ENCODE measurements around the gene ZBTB1. TPM values are rescaled to one million over a fixed set of nuclear protein-coding genes. Genes with fewer than 3 reads are reported as not detected.
"Not testable (repeated sequence)": the region's sequence is repeated elsewhere in the genome, so short reads cannot be mapped to it uniquely, and the experiment has no call there.

Gene ZBTB1
- total and polyA plus RNA-seq, 4 donors = 5.4 to 29.3 (median 10.7) TPM

DNA sequence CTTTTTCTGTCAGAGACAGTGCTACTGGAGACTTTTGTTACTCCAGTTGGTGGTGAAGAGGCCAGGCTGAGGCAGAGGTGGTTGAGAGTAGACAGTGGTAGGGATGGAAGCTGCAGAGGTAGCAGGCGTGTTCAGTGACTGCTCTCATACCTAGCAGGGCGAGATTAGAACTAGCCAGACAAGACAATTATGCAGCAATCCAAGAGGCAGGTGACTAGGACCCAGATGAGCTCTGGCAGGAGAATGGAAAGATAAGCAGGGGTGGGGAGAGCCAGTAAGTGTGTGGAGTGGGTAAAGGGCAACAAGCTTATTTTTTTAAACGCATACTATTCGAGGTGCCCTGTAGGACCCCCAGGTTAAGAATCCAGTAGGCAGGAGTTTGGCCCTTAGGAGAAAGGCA is 50.0 kb downstream of the ZBTB1 start:
- H3K4me3 ChIP-seq (ENCODE audit: low read depth in 1 of 3, low read length in 3 of 3) = no peak overlapping the region
- 55% methylated on average over 4 of the region's 4 CpGs for WGBS

GRCh38 chr14:64556526-64556925 is 52.0 kb downstream of the ZBTB1 start:
- Histone ChIP-seq H3K4me1 (ENCODE audit: control insufficient read depth in 4 of 4, insufficient read depth in 4 of 4, low read length in 3 of 4) (no peaks in the 10 kb centered on the region), H3K9me3 (ENCODE audit: control insufficient read depth in 4 of 4, low read length in 3 of 4) (no peaks in the 10 kb centered on the region), H3K4me3 (ENCODE audit: low read depth in 1 of 3, low read length in 3 of 3) (no peak overlapping the region), H3K36me3 (ENCODE audit: control insufficient read depth in 4 of 4, insufficient read depth in 3 of 4, low read depth in 1 of 4, low read length in 3 of 4) (no peaks in the 10 kb centered on the region), H3K27me3 (ENCODE audit: control insufficient read depth in 4 of 4, insufficient read depth in 4 of 4, low read length in 3 of 4) (peaks cover 0 to 4% (median 0%) of the 10 kb centered on the region in 4 donors), H3K9ac (ENCODE audit: low read depth in 1 of 2, low read length in 2 of 2) (no peak overlapping the region), H3K27ac (ENCODE audit: low read depth in 1 of 2, low read length in 2 of 2) (no peak overlapping the region)
- DNase-seq (ENCODE audit: low spot score) = no peak
- 98% methylated on average over 5 of the region's 5 CpGs for WGBS
- no peak for TF ChIP-seq HNF4A (conservative IDR thresholded peaks at IDR 0.05)
- TF ChIP-seq, protein P1, sequence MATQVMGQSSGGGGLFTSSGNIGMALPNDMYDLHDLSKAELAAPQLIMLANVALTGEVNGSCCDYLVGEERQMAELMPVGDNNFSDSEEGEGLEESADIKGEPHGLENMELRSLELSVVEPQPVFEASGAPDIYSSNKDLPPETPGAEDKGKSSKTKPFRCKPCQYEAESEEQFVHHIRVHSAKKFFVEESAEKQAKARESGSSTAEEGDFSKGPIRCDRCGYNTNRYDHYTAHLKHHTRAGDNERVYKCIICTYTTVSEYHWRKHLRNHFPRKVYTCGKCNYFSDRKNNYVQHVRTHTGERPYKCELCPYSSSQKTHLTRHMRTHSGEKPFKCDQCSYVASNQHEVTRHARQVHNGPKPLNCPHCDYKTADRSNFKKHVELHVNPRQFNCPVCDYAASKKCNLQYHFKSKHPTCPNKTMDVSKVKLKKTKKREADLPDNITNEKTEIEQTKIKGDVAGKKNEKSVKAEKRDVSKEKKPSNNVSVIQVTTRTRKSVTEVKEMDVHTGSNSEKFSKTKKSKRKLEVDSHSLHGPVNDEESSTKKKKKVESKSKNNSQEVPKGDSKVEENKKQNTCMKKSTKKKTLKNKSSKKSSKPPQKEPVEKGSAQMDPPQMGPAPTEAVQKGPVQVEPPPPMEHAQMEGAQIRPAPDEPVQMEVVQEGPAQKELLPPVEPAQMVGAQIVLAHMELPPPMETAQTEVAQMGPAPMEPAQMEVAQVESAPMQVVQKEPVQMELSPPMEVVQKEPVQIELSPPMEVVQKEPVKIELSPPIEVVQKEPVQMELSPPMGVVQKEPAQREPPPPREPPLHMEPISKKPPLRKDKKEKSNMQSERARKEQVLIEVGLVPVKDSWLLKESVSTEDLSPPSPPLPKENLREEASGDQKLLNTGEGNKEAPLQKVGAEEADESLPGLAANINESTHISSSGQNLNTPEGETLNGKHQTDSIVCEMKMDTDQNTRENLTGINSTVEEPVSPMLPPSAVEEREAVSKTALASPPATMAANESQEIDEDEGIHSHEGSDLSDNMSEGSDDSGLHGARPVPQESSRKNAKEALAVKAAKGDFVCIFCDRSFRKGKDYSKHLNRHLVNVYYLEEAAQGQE (IDR thresholded peaks at IDR 0.05) = no peak

More for the DNA sequence above, 50.0 kb downstream of the ZBTB1 start:
- no peak overlapping the region for H3K27ac ChIP-seq (ENCODE audit: low read depth in 1 of 2, low read length in 2 of 2)
- TF ChIP-seq FOXA2 (IDR thresholded peaks at IDR 0.05) (no peak), ATF3 (IDR thresholded peaks at IDR 0.05) (no peak), EGR1 (IDR thresholded peaks at IDR 0.05; ENCODE audit: low read depth in 2 of 2) (no peak), TAF1 (conservative IDR thresholded peaks at IDR 0.05) (no peak), JUND (IDR thresholded peaks at IDR 0.05) (no peak), FOXA1 (IDR thresholded peaks at IDR 0.05) (no peak), ZBTB33 (IDR thresholded peaks at IDR 0.05) (no peak), MAX (IDR thresholded peaks at IDR 0.05) (no peak), RAD21 (IDR thresholded peaks at IDR 0.05) (no peak), NR2F2 (IDR thresholded peaks at IDR 0.05) (no peak), RXRA (IDR thresholded peaks at IDR 0.05) (no peak), HNF4A (conservative IDR thresholded peaks at IDR 0.05) (no peak), GABPA (IDR thresholded peaks at IDR 0.05 in 1 of 2, conservative IDR thresholded peaks at IDR 0.05 in 1 of 2) (no peak), SP1 (IDR thresholded peaks at IDR 0.05) (no peak)
- TF ChIP-seq, protein P1 (IDR thresholded peaks at IDR 0.05) = no peak
- H3K27me3 ChIP-seq (ENCODE audit: control insufficient read depth in 4 of 4, insufficient read depth in 4 of 4, low read length in 3 of 4) = peaks cover 0 to 9% (median 2%) of the 10 kb centered on the region in 4 donors
- no peak overlapping the region for H3K9ac ChIP-seq (ENCODE audit: low read depth in 1 of 2, low read length in 2 of 2)
- no peak for DNase-seq (ENCODE audit: low spot score)
- H3K4me1 ChIP-seq (ENCODE audit: control insufficient read depth in 4 of 4, insufficient read depth in 4 of 4, low read length in 3 of 4) = peaks cover 0 to 8% (median 5%) of the 10 kb centered on the region in 4 donors
- no peaks in the 10 kb centered on the region for H3K9me3 ChIP-seq (ENCODE audit: control insufficient read depth in 4 of 4, low read length in 3 of 4)
- no peaks in the 10 kb centered on the region for H3K36me3 ChIP-seq (ENCODE audit: control insufficient read depth in 4 of 4, insufficient read depth in 3 of 4, low read depth in 1 of 4, low read length in 3 of 4)

DNA sequence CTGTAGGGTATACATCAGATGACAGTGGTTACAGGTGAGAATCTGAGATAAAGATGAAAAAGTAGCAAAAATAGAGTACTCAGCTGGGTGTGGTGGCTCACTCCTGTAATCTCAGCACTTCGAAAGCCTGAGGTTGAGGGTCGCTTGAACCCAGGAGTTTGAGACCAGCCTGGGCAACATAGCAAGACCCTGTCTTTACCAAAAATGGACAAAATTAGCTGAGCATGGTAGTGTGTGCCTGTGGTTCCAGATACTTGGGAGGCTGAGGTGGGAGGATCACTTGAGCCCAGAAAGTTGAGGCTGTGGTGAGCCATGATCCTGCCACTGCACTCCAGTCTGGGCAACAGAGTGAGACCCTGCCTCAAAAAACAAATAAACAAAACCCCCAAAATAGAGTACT is 53.6 kb downstream of the ZBTB1 start:
- not testable (repeated sequence) for H3K27me3 ChIP-seq (ENCODE audit: control insufficient read depth in 4 of 4, insufficient read depth in 4 of 4, low read length in 3 of 4); H3K27ac ChIP-seq (ENCODE audit: low read depth in 1 of 2, low read length in 2 of 2); H3K4me3 ChIP-seq (ENCODE audit: low read depth in 1 of 3, low read length in 3 of 3); DNase-seq (ENCODE audit: low spot score); H3K4me1 ChIP-seq (ENCODE audit: control insufficient read depth in 4 of 4, insufficient read depth in 4 of 4, low read length in 3 of 4); H3K36me3 ChIP-seq (ENCODE audit: control insufficient read depth in 4 of 4, insufficient read depth in 3 of 4, low read depth in 1 of 4, low read length in 3 of 4); H3K9me3 ChIP-seq (ENCODE audit: control insufficient read depth in 4 of 4, low read length in 3 of 4); H3K9ac ChIP-seq (ENCODE audit: low read depth in 1 of 2, low read length in 2 of 2)
- 91% methylated on average over 2 of the region's 2 CpGs for WGBS

Measured in liver (tissue), 9 donors.